Stimulated activated CD4-positive, alpha-beta T cell treated with anti-CD3 and anti-CD28 coated beads, TNF-alpha, amount 100 ng/mL, for 24 hours (primary cell): ENCODE results near the gene ZNF488.

Source experiments
- DNase-seq, 3 experiments: peaks; one replicate each; pipeline ENCODE4 v3.0.0-alpha.2; 2020; ENCODE audit warnings: low read depth in 3 of 3

Gene ZNF488

GRCh38 chr10:47383261-47384147, 589 bp downstream of the ZNF488 start:
- no peak for DNase-seq

- no peak for DNase-seq
Observed at GRCh38 chr10:47381427-47382379, 2.4 kb downstream of the ZNF488 start.

GRCh38 chr10:47381103-47381395, 3.0 kb downstream of the ZNF488 start:
- DNase-seq = no peak

GRCh38 chr10:47380341-47381102, 3.6 kb downstream of the ZNF488 start:
- DNase-seq = no peak

GRCh38 chr10:47379901-47380300, 4.2 kb downstream of the ZNF488 start:
- DNase-seq = no peak

GRCh38 chr10:47379445-47379785, 4.7 kb downstream of the ZNF488 start:
- DNase-seq = no peak

- no peak for DNase-seq
Observed at GRCh38 chr10:47378606-47379444, 5.3 kb downstream of the ZNF488 start.

- DNase-seq = no peak
Observed at GRCh38 chr10:47378183-47378510, 5.9 kb downstream of the ZNF488 start.

- DNase-seq = no peak
Observed at GRCh38 chr10:47376522-47377220, 7.4 kb downstream of the ZNF488 start.

- no peak for DNase-seq
Observed at GRCh38 chr10:47374611-47375536, 9.2 kb downstream of the ZNF488 start.

- DNase-seq = no peak
Observed at GRCh38 chr10:47372726-47373125, 11.4 kb downstream of the ZNF488 start.

- no peak for DNase-seq
Observed at GRCh38 chr10:47371629-47372485, 12.2 kb downstream of the ZNF488 start.

- no peak for DNase-seq
Observed at GRCh38 chr10:47370878-47371277, 13.2 kb downstream of the ZNF488 start.

- no peak for DNase-seq
Observed at GRCh38 chr10:47370015-47370767, 13.9 kb downstream of the ZNF488 start.

- DNase-seq = no peak
Observed at GRCh38 chr10:47369251-47369894, 14.7 kb downstream of the ZNF488 start.

- DNase-seq = no peak
Observed at GRCh38 chr10:47368431-47369180, 15.5 kb downstream of the ZNF488 start.

GRCh38 chr10:47367646-47368045, 16.4 kb downstream of the ZNF488 start:
- no peak for DNase-seq
